GM18499 (cell line): ENCODE results near the gene FAM168A.

Experiments used
- ATAC-seq: cut with Tn5 transposase; IDR thresholded peaks from one replicate; pipeline ENCODE4 v1.9.1; 2021; ENCODE audit warnings: moderate number of reproducible peaks; ENCODE audit not compliant: insufficient read depth, unreplicated experiment

FAM168A gene

DNA sequence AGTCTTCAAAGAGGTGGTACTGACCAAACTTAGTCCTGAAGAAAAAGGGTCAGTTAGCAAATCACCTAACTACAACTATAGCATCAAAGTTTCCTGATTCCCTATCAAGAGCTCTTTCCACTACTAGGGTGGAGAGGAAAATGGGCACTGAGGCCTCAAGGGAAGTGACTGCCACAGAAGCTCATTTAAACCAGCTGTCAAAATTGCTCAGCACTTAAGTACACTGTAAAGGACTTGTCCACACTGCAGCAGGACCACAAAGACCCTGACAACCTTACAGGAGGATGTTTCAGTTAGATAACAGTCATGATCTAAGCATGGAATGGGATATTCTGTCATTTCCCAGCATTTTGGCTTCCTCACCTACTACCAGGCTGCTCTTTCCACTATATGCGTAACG, 33.0 kb downstream of the FAM168A start:
- ATAC-seq = no peak

DNA sequence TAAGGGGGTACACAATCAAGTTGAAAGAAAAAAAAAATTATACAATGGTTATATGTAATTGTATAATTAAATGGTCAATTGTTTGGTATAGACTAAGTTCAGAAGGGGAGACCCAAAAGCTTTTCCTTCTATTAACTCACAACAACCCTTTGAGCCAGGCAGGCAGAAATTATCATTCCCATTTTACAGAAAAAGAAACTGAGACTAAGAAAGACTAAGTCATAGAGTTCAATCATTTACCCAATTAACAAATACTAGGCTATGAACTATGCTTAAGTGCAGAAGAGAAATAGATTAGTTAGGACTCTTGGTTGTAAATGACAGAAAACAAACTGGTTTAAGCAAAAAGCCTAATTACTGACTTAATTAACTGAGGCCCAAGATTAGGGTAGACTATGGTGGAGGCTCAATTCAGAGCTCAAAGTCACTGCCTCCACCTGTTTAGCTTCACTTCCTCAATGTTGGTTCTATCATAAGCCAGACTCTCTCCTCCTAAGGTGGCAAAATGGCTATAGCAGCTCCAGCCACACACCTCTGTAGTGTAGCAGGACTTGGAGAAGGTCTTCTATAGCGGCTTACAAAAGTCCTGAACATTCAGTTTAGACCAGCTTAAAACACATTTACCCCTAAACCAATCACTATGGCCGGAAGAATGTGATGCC, 34.2 kb downstream of the FAM168A start:
- no peak for ATAC-seq

DNA sequence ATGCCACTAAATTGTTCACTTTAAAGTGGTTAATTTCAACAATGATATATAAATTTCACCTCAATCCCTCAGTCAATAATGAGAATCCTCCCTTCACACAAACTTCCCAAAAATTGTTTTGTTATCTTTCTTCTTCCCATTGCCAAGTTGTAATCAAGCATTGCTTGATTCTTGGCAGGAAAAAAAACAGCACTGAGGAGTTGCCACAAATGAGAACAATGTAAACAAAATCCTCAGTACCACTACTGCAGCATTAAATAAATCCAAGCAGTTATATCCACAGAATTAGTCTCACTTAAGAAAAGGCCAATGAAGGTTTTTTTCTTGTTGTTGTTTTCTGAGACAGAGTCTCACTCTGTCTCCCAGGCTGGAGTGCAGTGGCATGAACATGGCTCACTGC, 38.2 kb downstream of the FAM168A start:
- ATAC-seq = no peak

DNA sequence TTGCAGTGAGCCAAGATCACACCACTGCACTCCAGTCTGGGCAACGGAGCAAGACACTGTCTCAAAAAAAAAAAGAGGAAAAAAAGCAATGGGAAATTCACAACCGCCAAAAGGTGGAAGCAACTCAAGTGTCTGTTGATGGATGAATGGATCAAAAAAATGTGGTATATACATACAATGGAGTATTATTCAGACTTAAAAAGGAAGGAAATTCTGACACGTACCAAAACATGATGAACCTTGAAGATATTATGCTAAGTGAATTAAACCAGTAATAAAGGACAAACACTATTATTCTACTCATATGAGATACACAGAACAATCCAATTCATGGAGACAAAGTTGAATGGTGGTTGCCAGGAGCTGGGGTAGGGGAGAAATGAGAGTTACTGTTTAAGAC, 40.9 kb downstream of the FAM168A start:
- ATAC-seq = no peak

DNA sequence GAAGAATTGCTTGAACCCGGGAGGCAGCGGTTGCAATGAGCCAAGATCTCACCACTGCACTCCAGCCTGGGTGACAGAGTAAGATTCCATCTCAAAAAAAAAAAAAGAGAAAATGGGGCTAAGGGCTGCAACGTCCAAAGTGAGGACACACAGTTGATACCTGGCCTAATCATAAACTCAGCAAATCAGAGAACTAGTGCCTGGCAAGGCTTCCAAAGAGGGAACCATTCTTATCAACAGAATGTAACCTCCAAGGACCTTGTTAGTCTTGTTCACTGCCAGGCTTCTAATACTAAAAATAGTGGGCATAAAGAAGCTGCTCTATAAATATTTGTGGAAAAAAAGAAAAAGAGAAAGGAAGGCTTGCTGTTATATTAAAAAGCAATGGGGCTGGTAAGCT, 42.3 kb downstream of the FAM168A start:
- ATAC-seq = no peak

DNA sequence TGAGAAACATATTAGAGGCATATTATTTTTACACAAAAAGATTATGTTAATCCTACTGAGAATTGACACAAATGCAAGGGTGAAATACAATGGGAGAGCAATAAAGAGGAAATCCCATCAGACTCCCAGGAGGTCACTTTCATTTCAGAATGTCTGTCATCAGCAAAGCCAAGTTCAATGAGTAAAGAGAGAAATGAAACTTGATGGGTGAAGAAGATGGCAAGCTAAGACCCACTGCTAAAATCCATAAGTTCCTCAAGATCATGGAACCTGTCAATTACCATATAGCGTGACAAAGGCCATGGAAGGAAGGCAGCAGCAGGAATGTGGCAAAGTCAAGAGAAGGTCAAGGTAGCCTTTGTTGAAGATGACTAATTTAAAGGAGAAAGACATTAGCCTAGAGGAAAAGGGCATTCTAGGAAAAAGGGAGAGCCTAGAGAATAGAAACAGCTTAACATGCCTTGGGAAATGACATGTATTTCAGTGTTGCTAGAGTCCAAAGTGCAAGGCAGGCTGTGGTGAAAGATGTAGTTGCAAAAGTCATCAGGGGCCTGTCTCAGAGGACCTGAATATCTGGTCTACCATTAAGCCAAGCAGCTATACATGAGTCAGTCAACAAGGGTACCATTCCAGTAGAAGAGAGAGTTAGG, 43.1 kb downstream of the FAM168A start:
- ATAC-seq = no peak

DNA sequence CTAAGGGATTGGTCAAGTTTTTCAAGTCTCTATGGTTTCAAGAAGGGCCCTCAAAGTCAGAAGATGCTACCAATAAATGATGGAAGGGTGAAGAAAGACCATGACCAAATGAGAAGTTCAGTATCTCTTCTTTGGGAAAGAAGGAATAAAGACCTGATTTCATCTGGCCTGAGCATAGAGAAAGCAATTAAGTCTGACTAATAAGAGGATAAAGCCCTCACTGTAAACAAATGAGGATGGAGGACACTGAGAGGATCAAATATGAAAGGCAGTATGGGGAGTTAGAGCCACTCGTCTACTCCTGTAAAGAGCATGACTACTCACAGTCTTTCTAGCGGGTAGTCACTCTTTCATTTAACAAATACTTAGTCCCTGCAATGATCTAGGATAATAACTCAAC, 44.6 kb downstream of the FAM168A start:
- ATAC-seq = no peak

DNA sequence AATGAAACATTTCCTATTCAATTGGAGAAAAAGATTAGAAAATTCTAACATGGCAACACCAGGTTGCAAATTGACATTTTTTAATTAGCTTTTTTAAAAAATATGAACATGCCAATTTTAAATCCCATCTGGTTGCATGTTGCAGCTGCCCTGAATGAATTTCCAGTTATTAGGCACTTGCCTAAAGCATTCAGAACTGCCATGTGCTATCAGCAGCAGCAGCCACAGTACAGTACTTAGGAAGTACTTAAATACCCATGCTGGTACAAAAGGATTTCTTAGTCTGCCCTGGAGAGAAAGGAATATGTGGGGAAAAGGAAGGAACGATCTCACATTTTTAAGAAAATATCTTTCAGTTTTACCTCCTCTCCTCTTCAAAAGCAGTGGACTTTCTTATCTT, 46.2 kb downstream of the FAM168A start:
- no peak for ATAC-seq

DNA sequence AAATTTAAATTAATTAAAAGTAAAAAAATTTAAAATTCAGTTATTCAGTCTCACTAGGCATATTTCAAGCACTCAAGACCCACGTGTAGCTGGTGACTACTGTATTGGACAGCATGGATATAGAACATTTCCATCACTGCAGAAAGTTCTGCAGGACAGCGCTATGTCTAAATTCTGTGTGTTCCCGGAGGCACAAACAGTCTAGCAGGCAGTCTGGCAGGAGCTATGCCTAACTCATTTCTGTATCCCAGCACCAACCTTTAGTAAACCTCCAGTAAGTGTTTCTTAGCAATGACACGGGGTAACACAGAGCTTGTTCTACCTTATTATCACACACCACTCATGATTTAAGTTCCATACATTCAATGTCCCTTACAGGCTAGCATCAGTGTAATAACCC, 48.5 kb downstream of the FAM168A start:
- ATAC-seq = no peak

DNA sequence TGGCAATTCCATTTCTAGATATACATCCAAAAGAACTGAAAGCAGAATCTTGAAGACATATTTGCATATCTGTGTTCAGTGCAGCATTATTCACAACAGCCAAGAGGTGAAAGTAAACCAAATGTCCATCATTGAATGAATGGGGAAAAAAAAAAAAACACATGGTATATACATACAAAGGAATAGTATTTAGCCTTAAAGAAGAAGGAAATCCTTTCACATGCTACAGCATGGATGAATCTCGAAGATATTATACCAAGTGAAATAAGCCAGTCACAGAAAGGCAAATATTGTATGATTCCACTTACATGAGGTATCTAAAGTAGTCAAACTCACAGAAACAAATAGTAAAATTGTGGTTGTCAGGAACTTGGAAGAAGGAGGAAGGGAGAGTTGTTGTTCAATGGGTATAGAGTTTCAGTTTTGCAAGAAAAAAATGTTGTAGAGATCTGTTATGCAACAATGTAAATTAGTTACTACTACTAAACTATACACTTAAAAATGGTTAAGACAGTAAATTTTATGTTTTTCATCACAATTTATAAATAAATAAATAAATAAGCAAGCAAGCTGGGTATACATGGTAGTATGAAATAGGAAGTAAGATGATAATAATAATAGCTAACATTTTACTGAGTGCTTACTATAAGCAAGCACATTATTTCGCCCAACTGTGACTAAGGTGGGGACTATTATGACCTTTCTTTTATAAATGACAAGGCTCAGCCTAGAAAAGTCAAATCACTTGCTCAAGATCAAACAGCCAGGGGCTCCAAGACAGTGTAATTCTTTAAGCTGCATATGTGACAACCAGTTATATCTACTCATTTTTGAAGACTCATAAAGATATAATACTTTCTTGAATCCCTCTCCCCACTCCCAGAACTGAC, 50.0 kb downstream of the FAM168A start:
- ATAC-seq = no peak

DNA sequence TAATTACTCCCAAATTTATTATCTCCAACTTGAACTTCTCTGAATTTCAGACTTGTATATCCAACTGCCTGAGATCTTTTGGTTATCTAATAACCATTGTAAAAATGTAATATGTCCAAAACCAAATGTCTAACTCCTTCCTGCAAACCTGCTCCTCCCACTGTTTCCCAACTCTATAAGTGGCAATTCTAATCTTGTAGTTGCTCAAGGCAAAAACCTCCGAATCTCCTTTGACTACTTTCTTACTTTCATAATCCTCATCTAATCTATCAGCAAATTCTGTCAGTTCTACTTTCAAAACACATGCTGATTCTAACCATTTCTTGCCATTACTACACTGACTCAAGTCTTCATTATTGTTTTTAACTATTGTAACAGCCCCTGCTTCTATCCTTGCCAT, 55.7 kb downstream of the FAM168A start:
- ATAC-seq = no peak

DNA sequence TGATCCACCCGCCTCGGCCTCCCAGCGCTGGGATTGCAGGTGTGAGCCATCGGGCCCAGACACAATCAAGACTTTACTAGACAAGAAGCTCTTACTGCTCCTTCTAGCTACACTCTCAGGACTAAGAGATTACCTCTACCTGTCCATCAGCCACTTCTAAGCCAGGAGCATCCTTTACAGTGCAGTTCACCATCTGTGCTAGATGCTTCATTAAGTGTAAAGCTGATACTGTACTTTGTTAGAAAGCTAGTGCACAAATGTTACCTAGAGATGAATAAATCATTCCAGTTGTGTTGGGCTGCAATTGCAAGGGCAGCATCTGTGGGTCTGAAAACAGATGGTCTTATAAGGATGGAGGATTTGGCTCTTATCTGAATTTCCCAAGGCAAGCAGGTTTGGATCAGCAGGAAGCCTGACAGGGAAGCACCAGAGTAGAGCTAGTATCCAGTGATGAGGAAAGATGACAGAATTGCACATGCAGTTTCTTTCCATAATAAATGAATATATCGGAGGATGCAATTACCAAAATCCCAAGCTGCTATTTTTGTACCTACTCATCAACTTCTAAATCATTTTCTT, 58.3 kb downstream of the FAM168A start:
- ATAC-seq = no peak

DNA sequence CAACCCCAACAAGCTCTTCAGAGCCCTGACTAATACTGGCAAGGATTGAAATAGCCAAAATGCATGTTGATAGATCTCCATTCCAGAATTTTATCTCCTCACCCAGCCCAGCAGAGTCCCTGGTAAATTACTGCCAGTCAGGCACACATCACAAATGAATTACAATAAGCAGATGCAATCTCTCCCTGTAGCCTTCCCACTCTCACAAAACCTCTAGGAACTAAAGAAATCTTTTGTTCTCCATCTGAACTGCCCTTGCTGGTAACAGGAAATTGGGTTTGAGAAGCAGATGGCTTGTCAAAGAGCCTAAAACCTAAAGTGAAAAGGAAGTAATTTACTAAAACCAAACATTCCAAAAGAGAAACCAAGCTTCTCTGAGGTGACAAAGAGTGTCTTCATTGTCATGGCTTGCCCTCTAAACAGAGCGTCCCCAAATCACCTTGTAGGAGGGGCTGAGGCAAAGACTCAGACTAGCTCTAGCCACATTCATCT, 59.5 kb downstream of the FAM168A start:
- ATAC-seq = peak; percentile 41

DNA sequence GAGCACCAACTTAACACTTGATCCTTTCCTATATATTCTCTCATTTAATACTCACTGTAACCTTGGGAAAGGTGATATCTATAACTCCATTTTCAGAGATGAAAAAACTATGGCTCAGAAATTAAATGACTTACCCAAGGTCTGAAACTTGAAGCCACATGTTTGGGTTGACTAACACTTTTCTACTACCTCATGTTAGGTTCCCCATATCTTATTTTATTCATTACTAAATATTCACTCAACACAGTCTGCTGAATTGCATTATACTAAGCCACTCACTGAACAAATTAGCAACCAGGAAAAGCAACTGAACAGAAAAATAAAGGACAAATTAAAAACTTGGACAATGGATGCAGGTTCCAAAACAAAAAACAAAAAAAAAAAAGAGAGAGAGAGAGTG, 59.9 kb downstream of the FAM168A start:
- ATAC-seq = no peak

DNA sequence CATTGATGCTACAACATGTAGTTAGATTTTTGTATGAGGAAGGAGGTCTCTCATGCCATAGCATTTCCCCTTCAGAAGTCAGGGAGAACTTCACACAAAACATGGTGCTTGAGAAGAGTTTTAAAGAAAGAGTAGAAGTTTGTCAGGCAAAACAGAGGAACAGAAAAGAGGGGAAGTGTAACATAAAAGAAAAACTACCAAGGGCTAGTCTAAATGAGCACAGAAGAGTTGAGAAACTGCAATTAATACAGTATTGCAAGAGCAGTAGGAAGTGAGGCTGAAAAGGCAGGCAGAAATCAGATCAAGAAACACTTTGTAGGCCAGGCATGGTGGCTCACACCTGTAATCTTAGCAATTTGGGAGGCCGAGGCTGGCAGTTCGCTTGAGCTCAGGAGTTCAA, 61.0 kb downstream of the FAM168A start:
- no peak for ATAC-seq

DNA sequence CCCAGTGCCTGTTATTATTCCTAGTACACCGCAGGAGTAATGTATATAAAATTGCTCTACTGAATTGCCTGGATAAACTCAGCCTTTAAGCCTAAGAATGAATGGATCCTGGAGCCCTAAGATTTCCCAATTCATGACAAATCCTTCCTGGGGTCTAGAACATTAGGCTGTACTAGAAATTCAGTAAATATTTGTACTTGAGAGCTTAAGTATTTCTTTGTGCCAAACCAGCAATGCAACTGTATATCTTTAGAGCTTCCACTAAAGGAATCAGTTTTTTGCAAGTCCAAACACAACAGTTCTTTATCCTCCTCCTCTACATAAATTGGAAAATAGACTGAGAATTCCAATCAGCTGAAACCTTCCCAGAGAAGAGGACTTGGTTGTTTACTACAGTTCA, 65.6 kb downstream of the FAM168A start:
- no peak for ATAC-seq

DNA sequence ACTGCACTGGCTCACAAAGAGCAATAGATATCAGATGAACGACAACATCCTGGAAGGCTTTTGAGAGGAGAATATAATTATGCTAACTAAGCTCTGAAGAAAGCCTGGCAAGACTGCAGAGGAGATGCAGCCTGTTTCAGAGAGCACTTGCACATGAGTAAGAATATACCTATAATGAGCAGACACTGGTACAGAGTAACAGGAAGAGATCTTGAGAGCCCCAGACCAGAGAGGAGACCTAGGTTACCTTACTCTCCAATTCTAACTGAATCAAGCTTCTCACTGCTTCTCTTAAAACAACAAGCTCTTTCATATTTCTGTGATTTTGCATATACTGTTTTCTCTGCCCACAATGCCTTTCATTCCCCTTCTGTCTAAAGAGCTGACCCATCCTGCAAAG, 66.5 kb downstream of the FAM168A start:
- ATAC-seq = no peak

DNA sequence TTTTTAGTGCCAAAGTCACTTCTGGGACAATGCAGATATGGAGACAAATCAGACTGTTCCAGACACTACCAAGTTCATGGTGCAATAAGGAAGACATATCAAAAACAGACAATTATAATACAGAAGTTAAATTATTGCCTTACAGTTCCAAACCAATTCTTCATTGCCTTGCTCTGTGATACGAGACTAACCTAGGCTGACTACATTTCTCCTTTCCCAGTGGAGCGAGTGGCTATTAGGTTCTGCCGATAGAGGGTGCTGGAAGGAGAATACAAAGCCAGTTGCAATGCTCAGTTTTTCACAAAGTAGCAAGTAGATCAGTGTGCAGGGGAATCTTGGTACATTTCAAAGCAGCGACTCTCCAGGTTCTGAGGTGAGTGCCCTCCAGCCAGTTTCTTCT, 67.8 kb downstream of the FAM168A start:
- no peak for ATAC-seq

DNA sequence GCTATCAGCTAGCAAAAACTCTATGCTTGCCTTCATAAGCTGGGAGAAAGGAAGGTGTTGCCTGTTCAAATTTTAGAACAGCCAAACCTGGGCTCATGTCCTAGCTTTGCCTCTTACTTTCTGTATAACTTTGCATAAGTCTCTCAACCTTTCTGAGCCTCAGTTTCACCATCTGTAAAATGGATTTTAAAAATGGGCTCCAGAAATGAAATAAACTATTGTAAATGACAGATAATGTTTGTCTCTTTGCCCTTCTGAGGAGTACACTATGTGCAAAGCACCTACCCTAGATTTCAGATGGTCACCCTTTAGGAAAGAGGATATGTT, 68.7 kb downstream of the FAM168A start:
- no peak for ATAC-seq

DNA sequence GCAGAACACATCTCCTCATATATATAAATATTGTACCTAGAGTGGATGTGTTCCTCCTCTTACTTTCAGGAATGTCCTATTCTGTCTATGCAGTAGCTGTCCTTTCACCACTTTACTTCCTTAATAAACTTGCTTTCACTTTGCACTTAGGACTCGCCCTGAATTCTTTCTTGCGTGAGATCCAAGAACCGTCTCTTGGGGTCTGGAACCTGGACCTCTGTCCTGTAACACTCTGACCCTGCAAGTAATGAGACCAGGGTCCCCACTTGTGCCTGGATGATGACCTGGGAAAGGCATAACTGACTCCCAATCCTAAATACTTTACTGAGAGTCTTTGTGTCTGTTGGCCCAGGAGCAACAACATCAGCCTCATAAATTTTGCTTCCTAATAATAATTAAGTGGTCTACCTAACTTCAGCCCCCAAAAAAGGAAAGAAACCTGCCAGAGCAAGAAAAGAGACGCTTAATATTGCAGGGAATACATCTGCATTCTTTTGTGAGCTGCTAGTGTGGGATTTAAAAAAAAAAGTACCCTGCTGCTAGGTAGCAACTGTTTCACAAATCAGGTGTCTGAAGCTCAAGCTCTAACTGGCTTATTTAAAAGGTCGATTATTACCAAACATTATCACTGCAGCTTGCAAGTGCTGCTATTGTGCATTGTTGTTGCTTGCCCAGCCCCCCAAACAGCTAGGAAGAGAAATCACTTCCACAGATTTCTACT, 69.3 kb downstream of the FAM168A start:
- ATAC-seq = no peak
